DMS 273 (cell line): ENCODE data around the gene LXN.
A peak's percentile ranks its signal among the peaks of the same experiment; 100 is the strongest.
"Not testable (repeated sequence)": the region's sequence is repeated elsewhere in the genome, so short reads cannot be mapped to it uniquely, and the experiment has no call there.

Experiments used
- DNase-seq: peaks from one replicate; lab custom pipeline; 2025; ENCODE audit not compliant: unreplicated experiment; lab: John Stamatoyannopoulos, UW

The LXN gene, protein sequence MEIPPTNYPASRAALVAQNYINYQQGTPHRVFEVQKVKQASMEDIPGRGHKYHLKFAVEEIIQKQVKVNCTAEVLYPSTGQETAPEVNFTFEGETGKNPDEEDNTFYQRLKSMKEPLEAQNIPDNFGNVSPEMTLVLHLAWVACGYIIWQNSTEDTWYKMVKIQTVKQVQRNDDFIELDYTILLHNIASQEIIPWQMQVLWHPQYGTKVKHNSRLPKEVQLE

GRCh38 chr3:158672215-158673176 lies at the start of gene LXN:
Gene LXN, minus strand, starts transcription at chr3:158672648. Its CDS starts 170 bp downstream, at chr3:158672478.
- peak; percentile 20 for DNase-seq

GRCh38 chr3:158722108-158722507 lies 49.7 kb upstream of the LXN start:
- no peak for DNase-seq

DNA sequence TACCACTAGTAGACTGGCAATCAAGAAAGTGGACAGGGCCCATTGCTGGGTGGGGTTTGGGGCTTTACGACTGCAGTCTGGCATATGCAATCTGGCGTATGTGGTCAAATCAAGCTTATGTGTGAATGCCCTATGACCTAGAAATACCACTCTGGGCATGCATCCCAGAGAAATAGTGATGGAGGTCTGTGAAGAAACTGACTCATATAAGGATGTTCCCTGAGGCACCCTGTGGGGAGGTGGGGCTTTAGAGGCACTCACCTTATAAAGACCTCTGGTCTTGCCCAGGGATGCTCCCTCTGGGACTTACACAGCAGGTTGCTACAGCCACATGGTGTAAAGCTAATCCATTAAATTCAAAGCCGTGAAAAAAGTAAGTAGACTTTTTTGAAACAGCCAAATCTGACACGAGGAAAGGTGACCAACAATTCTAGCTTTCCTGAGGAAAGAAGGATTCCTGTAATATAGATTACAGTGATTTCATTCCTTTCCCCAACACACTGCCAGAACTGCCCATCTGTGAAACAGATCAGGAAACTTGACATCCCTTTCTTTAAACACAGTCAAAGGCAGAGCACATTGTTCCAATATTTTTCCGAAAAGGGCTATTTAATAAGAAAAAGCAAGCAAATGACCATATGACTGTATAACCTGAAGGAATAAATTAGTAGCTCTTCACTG lies 46.2 kb upstream of the LXN start:
- peak; percentile 53 for DNase-seq

DNA sequence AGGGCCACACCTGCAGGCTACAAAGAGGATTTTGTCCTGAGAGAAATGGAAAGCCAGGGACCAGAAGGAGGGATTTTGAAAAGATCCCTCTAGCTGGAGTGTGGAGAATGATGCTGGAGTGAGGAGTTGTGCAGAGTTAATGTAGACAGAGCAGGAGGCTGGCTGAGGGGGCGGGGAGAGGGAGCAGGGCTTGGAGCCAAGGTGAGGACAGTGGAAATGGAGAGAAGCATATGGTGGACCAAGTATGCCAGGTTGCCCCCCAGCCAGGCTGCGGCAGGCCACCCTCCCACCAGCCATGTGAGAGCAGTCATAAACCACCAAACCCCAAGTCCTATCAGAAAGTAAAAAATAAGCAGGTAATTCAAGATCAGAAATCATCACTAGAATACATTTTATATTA lies 45.1 kb upstream of the LXN start:
- DNase-seq, result peak; percentile 85

GRCh38 chr3:158713094-158713499 lies 40.6 kb upstream of the LXN start:
- DNase-seq, result no peak

DNA sequence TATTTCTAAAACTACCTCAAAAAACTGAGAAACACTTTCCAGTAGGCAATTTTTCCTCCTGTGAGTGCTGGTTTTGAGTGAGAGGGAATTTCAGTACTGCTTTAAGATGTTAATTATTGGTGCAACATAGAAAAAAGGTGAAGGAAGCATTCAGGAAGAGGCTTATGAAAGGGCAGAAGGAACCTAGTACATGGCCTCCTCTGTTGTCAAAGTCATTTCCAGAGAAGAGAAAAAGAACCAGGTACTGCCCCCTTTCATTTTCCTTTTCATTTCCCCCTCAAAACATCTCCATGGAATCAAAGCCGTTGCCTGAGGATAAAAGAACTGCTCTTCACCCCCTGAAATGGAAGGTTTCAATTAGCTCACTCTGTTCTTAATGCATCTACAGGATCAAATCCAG lies 40.0 kb upstream of the LXN start:
- no peak for DNase-seq

GRCh38 chr3:158711886-158712285 lies 39.4 kb upstream of the LXN start:
- DNase-seq, result no peak

GRCh38 chr3:158710601-158711000 lies 38.2 kb upstream of the LXN start:
- no peak for DNase-seq

DNA sequence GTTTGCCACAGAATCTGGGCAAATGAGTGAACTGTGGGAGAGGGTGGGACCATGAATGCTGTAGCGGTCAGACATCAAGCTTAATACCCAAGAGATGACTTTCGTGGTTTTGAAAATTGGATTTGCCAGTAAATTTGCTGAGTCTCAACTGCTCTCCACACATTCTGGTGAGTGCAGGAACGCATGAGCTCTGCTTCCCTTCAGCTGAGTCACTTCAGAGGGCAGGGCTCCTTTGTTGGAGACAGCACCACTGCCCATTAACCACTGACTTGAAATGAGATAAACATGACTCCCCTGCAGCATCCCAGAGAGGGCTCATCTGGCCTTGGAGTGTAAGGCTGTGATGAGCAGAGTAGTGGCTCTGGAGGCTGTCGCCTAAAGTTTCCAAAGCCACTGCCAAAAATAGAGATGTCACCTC lies 37.2 kb upstream of the LXN start:
- no peak for DNase-seq

DNA sequence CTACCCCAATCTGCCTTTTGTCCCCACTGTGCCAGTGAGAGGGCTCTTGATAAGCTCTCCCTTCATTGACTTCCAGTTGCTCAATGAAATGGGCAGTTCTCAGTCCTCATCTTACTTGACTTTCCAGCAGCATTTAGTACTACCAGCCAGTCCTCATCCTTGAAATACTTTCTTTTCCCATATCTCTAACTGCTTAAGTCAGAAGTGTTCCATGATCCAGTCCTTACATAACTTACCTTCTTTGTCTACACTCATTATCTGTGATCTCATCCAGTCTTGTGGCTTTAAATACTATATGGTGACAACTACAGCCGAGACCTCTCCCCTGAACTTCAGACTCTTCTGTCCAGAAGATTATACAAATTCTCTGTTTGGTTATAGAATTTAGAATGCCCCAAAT lies 31.1 kb upstream of the LXN start:
- no peak for DNase-seq

DNA sequence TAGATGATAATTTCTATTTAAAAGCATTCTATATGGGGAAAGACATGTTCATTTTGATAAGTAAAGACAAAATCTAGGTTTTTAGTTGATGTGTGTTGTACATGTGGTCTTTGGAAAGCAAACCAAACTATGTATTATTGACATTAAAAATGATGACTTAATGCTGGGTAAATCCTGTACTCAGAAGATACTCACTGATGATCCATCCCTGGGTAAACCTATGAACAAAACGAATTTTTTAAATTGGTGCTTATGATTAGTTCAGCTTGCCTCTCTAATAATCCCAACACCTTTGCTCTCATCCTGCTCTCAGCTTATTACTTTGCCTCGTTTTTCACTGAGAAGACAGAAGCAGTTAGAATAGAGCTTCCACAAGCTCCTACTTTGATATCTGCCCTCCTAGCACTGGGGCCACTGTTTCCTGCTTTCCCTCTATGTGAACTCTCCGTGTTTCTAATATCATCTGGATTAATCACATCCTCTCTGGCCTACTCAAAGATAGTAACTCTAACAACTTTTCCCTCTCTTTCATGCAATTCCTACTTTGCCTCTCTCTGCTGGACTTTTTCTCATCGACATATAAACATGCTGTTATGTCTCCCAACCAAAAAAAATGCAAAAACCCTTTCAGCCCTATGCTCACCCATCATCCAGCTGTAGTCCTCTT lies 30.5 kb upstream of the LXN start:
- DNase-seq, result no peak

DNA sequence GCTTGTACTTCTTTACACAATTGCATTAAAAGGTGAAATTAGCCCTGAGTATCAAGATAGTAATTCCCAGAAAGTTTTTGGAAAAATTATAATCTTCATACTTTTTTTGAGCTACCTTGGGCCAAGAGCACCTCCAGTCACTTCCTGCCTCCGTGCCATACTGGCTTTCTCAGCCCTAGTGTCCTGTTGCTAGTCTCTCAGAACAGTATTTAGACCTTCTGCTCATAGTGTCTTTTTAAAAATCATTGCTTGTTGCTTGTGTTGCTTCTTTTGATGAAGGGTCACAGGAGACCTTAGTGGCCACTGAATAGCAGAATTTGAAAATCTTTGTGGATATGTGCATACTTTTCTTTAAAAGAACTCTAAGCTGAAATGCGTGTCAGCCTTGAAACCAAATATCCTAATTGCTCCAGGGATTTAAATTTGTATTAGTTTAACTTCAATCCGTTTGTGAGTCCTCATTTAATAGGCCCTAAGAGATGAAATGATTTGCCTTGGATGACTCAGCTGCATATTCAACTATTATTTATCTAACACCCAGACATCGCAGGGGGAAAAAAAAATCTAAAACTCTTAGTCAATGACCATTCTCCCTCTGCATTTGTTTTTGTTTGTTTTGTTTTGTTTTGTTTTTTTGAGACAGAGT lies 29.1 kb upstream of the LXN start:
- DNase-seq, result no peak

GRCh38 chr3:158700559-158700958 lies 28.1 kb upstream of the LXN start:
- no peak for DNase-seq

- DNase-seq, result no peak
Observed at GRCh38 chr3:158696618-158697017, 24.2 kb upstream of the LXN start.

- DNase-seq, result not testable (repeated sequence)
Observed at GRCh38 chr3:158693866-158694456, 21.5 kb upstream of the LXN start.

GRCh38 chr3:158685159-158685558 lies 12.7 kb upstream of the LXN start:
- no peak for DNase-seq

DNA sequence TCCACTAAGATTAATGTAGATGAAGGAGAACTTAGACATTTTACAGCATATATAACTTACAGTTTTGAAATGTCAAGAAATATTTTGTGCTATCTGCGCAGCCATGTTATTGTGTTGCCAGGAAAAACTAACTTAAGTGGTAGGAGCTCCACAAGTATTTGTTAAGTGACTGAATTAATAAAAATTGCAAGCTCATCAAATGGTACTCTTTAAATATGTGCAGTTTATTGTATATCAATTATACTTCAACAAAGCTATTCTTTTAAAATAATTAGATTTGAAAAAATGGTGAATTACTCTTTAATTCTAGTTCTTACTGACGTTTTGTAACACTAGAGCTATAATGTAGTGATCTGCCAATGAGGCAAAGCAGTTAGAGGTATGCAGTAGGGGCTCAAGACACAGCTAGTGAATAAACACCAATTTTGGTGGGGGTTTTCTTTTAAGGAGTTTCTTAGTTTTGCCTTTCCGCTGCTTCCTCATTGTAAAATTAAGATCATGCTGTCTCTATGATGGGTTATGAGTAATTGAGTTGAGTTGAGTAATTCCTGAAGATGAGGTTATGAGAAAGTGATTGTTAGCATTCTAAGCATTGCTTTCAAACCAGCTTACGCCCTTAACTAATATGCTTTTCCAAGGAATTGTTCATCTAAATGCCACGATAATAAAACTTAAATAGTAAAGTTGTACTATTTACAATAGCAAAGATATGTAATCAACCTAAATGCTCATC lies 10.9 kb upstream of the LXN start:
- DNase-seq, result no peak

DNA sequence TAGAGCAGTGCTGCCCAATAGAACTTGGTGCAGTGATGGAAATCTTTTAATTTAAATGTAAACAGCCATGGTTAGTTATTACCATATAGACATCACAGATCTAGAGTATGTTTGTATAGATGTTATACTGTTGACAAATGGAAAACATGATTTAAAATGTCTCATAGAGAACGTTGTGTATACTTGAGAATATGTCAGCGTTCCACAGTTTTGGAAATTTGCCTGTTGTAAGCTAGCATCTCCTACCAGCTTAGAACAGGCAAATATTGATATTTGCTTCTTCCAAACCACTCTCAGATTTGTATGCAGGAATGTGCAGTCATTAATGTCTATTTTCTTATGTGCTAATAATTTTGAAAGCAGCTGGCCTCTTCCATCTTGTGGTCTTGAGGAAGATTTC lies 8.4 kb upstream of the LXN start:
- DNase-seq, result no peak

DNA sequence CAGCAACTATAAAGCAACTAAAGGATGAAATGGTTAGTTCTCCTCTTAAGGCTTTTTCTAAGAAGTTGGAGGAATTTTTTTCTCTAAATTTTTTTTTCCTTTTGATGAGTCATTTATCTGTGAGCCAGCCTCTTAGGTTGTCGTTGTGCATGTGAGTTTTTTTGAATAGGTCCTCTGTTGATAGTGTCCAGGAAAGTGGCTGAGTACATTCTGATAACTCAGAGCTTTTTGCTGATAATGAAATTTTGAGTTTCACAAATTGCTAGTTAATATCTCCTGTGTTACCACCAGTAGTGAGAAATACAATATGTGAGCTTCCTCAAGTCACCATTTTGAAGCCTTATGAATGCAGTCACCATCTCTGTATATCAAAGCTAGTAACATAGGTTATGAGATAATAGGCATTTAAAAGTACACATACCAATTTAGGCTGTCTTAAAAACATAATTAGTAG lies 7.1 kb upstream of the LXN start:
- no peak for DNase-seq

DNA sequence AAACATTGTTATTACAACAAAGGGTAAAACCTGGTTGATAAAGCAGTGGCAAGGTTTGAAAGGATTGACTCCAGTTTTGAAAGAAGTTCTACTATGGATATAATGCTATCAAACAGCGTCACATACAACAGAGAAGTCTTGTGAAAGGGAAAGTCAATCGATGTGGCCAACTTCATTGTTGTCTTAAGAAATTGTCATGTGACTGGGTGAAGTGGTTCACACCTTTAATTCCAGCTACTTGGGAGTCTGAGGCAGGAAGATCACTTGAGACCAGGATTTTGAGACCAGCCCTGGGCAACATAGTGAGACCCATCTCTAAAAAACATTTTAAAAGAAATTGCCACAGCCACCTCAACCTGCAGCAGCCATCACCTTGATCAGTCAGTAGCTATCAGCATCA lies 6.2 kb upstream of the LXN start:
- DNase-seq, result no peak
